Measurements from ENCODE around the gene DEXI. TPM values are rescaled to one million over a fixed set of nuclear protein-coding genes. Genes with fewer than 3 reads are reported as not detected.

DEXI gene
- total and polyA plus RNA-seq, 3 experiments from 2014 or later, result 31.0 to 58.9 (median 31.6) TPM

DNA sequence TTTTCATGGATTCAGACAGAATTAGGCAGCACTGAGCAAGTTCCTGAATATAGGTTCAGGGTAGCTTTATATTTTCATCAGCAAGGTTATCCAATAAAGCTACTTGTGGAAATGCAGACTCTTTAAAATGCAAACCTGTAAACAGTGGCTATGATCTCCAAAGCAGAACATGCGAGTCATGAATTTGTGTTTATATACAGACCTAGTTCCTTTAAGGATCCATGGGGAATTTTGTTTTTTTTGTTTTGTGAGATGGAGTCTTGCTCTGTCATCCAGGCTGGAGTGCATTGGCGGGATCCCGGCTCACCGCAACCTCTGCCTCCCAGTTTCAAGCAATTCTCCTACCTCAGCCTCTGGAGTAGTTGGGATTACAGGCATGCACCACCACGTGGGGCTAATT lies 16.9 kb upstream of the DEXI start:
- no peaks in the 10 kb centered on the region for H3K27me3 Mint-ChIP-seq
- H3K4me1 Mint-ChIP-seq, result peaks cover 14 to 32% (median 25%) of the 10 kb centered on the region in 3 donors
- DNase-seq, result no peak
- ChIA-PET CTCF (interaction anchor here (0.6 to 3.2 kb wide), 4 partner anchors 10 to 568 kb away, joined by 3 to 12 read pairs (median 4); partner anchors contain the start of gene SOCS1), POLR2A (no interaction called here)
- Histone ChIP-seq H3K36me3 (ENCODE audit: insufficient read depth, low read length) (peaks cover 14% of the 10 kb centered on the region), H3K27me3 (ENCODE audit: insufficient read depth, low read length, poor library complexity, severe bottlenecking) (no peaks in the 10 kb centered on the region), H3K4me3 (ENCODE audit: low read length) (no peak overlapping the region), H3K9me3 (ENCODE audit: low read length) (no peaks in the 10 kb centered on the region), H3K4me1 (ENCODE audit: insufficient read depth, low read length) (peaks cover 9% of the 10 kb centered on the region), H3K27ac (ENCODE audit: low read depth, low read length) (no peak overlapping the region)
- no peaks in the 10 kb centered on the region for H3K9me3 Mint-ChIP-seq
- H3K36me3 Mint-ChIP-seq, result peaks cover 4 to 52% (median 10%) of the 10 kb centered on the region in 3 donors
- no peak overlapping the region for H3K4me3 Mint-ChIP-seq
- H3K27ac Mint-ChIP-seq, result no peak overlapping the region

- peak overlapping the region in 1 of 7 donors; percentile 41 for H3K4me3 Mint-ChIP-seq
- H3K4me1 Mint-ChIP-seq, result peaks cover 14 to 35% (median 33%) of the 10 kb centered on the region in 3 donors
- POLR2A ChIA-PET, result interaction anchor here (0.6 kb wide), 1 partner anchor 138 kb away, joined by 5 read pairs; no protein-coding TSS in a partner anchor
- no peaks in the 10 kb centered on the region for H3K27me3 Mint-ChIP-seq
- Histone ChIP-seq H3K4me1 (ENCODE audit: insufficient read depth, low read length) (peaks cover 9% of the 10 kb centered on the region), H3K36me3 (ENCODE audit: insufficient read depth, low read length) (peaks cover 7% of the 10 kb centered on the region), H3K27ac (ENCODE audit: low read depth, low read length) (no peak overlapping the region), H3K27me3 (ENCODE audit: insufficient read depth, low read length, poor library complexity, severe bottlenecking) (no peaks in the 10 kb centered on the region), H3K9me3 (ENCODE audit: low read length) (no peaks in the 10 kb centered on the region), H3K4me3 (ENCODE audit: low read length) (no peak overlapping the region)
- no peaks in the 10 kb centered on the region for H3K9me3 Mint-ChIP-seq
- DNase-seq, result no peak
- CTCF ChIA-PET, result interaction anchor here (0.9 to 3.2 kb wide), 3 partner anchors 8 to 447 kb away, joined by 3 to 12 read pairs (median 5); partner anchors contain the start of gene SOCS1
- peak overlapping the region in 7 of 8 donors; percentile 1 to 69 (median 56) for H3K27ac Mint-ChIP-seq
- peaks cover under 1 to 41% (median 9%) of the 10 kb centered on the region in 3 donors for H3K36me3 Mint-ChIP-seq
These were observed 15.7 kb upstream of the DEXI start for GRCh38 chr16:10957771-10958482.

GRCh38 chr16:10954903-10955302 lies 12.6 kb upstream of the DEXI start:
- peaks cover 0 to 18% (median 4%) of the 10 kb centered on the region in 3 donors for H3K36me3 Mint-ChIP-seq
- Histone ChIP-seq H3K36me3 (ENCODE audit: insufficient read depth, low read length) (peaks cover 3% of the 10 kb centered on the region), H3K9me3 (ENCODE audit: low read length) (no peaks in the 10 kb centered on the region), H3K27ac (ENCODE audit: low read depth, low read length) (no peak overlapping the region), H3K27me3 (ENCODE audit: insufficient read depth, low read length, poor library complexity, severe bottlenecking) (no peaks in the 10 kb centered on the region), H3K4me1 (ENCODE audit: insufficient read depth, low read length) (peaks cover 9% of the 10 kb centered on the region), H3K4me3 (ENCODE audit: low read length) (no peak overlapping the region)
- H3K4me1 Mint-ChIP-seq, result peaks cover 16 to 46% (median 38%) of the 10 kb centered on the region in 3 donors
- CTCF ChIA-PET, result interaction anchor here (0.9 to 3.8 kb wide), 7 partner anchors 10 to 428 kb away, joined by 3 to 39 read pairs (median 4); no protein-coding TSS in a partner anchor
- H3K27me3 Mint-ChIP-seq, result no peaks in the 10 kb centered on the region
- no peaks in the 10 kb centered on the region for H3K9me3 Mint-ChIP-seq
- DNase-seq, result no peak
- H3K4me3 Mint-ChIP-seq, result peak overlapping the region in 1 of 7 donors; percentile 34
- POLR2A ChIA-PET, result no interaction called here
- peak overlapping the region in 2 of 8 donors; percentile 12 to 52 for H3K27ac Mint-ChIP-seq

GRCh38 chr16:10951026-10951425 lies 8.8 kb upstream of the DEXI start:
- no peak overlapping the region for H3K4me3 Mint-ChIP-seq
- ChIA-PET POLR2A (no interaction called here), CTCF (interaction anchor here (0.6 to 4.0 kb wide), 4 partner anchors 14 to 916 kb away, joined by 3 to 18 read pairs (median 6); partner anchors contain the start of gene SOCS1)
- H3K4me1 Mint-ChIP-seq, result peaks cover 33 to 60% (median 52%) of the 10 kb centered on the region in 3 donors
- peaks cover 31% of the 10 kb centered on the region for H3K4me1 ChIP-seq (ENCODE audit: insufficient read depth, low read length)
- H3K27me3 Mint-ChIP-seq, result no peaks in the 10 kb centered on the region
- no peaks in the 10 kb centered on the region for H3K36me3 Mint-ChIP-seq
- H3K27ac ChIP-seq (ENCODE audit: low read depth, low read length), result no peak overlapping the region
- no peak overlapping the region for H3K4me3 ChIP-seq (ENCODE audit: low read length)
- no peaks in the 10 kb centered on the region for H3K36me3 ChIP-seq (ENCODE audit: insufficient read depth, low read length)
- peak overlapping the region in 2 of 8 donors; percentile 4 to 47 for H3K27ac Mint-ChIP-seq
- H3K27me3 ChIP-seq (ENCODE audit: insufficient read depth, low read length, poor library complexity, severe bottlenecking), result no peaks in the 10 kb centered on the region
- no peak for DNase-seq
- no peaks in the 10 kb centered on the region for H3K9me3 Mint-ChIP-seq
- no peaks in the 10 kb centered on the region for H3K9me3 ChIP-seq (ENCODE audit: low read length)

DNA sequence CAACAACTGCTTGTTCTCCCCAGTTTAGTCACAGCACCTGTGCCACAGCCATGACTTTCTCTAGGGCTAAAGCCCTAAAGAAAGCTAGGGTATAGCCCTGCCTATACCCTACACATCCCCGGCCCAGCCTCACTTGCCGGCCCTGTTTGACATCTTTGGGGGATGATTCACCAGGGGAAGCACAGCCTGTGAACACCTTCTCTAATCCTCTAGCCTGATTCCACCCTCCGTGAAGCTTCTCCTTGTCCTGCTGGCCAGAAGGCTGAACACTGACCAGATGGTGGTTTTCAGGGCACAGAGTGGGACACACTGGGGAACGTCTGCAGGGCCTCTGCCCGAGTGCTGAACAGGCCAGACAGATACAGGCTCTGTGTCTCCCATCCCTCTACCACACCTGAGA lies 8.1 kb upstream of the DEXI start:
- Mint-ChIP-seq H3K27ac (peak overlapping the region in 2 of 8 donors; percentile 4 to 11), H3K27me3 (no peaks in the 10 kb centered on the region), H3K4me3 (no peak overlapping the region), H3K4me1 (peaks cover 37 to 66% (median 58%) of the 10 kb centered on the region in 3 donors), H3K36me3 (no peaks in the 10 kb centered on the region), H3K9me3 (no peaks in the 10 kb centered on the region)
- Histone ChIP-seq H3K9me3 (ENCODE audit: low read length) (no peaks in the 10 kb centered on the region), H3K27me3 (ENCODE audit: insufficient read depth, low read length, poor library complexity, severe bottlenecking) (no peaks in the 10 kb centered on the region), H3K36me3 (ENCODE audit: insufficient read depth, low read length) (no peaks in the 10 kb centered on the region), H3K4me3 (ENCODE audit: low read length) (no peak overlapping the region), H3K4me1 (ENCODE audit: insufficient read depth, low read length) (peaks cover 37% of the 10 kb centered on the region), H3K27ac (ENCODE audit: low read depth, low read length) (no peak overlapping the region)
- CTCF ChIA-PET, result interaction anchor here (1.2 to 4.0 kb wide), 3 partner anchors 10 to 305 kb away, joined by 3 to 18 read pairs (median 7); partner anchors contain the start of gene SOCS1
- POLR2A ChIA-PET, result no interaction called here
- DNase-seq, result no peak

DNA sequence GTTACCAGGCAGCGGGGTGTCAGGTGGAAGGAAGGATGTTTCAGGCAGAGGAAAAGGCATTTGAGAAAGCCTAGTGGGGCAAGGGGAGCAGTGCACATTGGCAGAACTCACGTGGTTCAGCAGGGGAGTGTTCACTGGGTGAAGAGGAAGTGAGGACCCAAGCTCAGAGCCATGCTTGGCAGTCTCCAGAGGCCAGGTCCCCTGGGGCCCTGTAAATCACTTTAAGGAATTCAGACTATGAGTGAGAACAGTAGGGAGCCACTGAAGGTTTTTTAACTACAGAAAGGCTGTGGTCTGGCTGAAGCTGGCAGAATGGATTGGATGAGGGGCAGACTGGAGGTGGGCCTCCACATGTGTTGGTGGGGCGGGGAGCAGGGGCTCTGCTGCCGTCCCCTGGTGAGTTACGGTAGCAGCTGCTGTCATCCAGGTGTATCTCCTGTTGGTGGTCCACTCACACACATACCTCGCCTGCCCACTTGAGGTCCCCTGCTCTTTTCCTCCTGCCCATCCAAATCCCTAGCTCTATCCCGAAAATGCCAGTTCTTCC lies 7.2 kb upstream of the DEXI start:
- POLR2A ChIA-PET, result no interaction called here
- H3K4me1 ChIP-seq (ENCODE audit: insufficient read depth, low read length), result peaks cover 39% of the 10 kb centered on the region

GRCh38 chr16:10947211-10947787 lies 5.0 kb upstream of the DEXI start:
- H3K27ac ChIP-seq (ENCODE audit: low read depth, low read length), result no peak overlapping the region
- Mint-ChIP-seq H3K27me3 (no peaks in the 10 kb centered on the region), H3K4me3 (peak overlapping the region in 3 of 7 donors; percentile 2 to 29 (median 18)), H3K9me3 (no peaks in the 10 kb centered on the region), H3K4me1 (peaks cover 45 to 77% (median 56%) of the 10 kb centered on the region in 3 donors), H3K36me3 (peaks cover 0 to 4% (median 0%) of the 10 kb centered on the region in 3 donors), H3K27ac (peak overlapping the region in 2 of 8 donors; percentile 48 to 66)
- H3K27me3 ChIP-seq (ENCODE audit: insufficient read depth, low read length, poor library complexity, severe bottlenecking), result no peaks in the 10 kb centered on the region
- H3K36me3 ChIP-seq (ENCODE audit: insufficient read depth, low read length), result no peaks in the 10 kb centered on the region
- H3K9me3 ChIP-seq (ENCODE audit: low read length), result no peaks in the 10 kb centered on the region
- peaks cover 50% of the 10 kb centered on the region for H3K4me1 ChIP-seq (ENCODE audit: insufficient read depth, low read length)
- CTCF ChIA-PET, result interaction anchor here (1.2 to 4.0 kb wide), 2 partner anchors 16 to 17 kb away, joined by 3 to 18 read pairs; no protein-coding TSS in a partner anchor
- H3K4me3 ChIP-seq (ENCODE audit: low read length), result no peak overlapping the region
- DNase-seq, result no peak
- POLR2A ChIA-PET, result interaction anchor here (0.6 kb wide), 1 partner anchor 450 kb away, joined by 3 read pairs; no protein-coding TSS in a partner anchor

More for the DNA sequence above, 7.2 kb upstream of the DEXI start:
- H3K4me3 ChIP-seq (ENCODE audit: low read length), result no peak overlapping the region
- H3K9me3 ChIP-seq (ENCODE audit: low read length), result no peaks in the 10 kb centered on the region
- Mint-ChIP-seq H3K4me1 (peaks cover 39 to 68% (median 56%) of the 10 kb centered on the region in 3 donors), H3K4me3 (peak overlapping the region in 2 of 7 donors; percentile 51 to 77), H3K27me3 (no peaks in the 10 kb centered on the region), H3K9me3 (no peaks in the 10 kb centered on the region), H3K36me3 (peaks cover 0 to 2% (median 0%) of the 10 kb centered on the region in 3 donors), H3K27ac (peak overlapping the region in 5 of 8 donors; percentile 13 to 88 (median 39))
- no peaks in the 10 kb centered on the region for H3K36me3 ChIP-seq (ENCODE audit: insufficient read depth, low read length)
- no peaks in the 10 kb centered on the region for H3K27me3 ChIP-seq (ENCODE audit: insufficient read depth, low read length, poor library complexity, severe bottlenecking)
- H3K27ac ChIP-seq (ENCODE audit: low read depth, low read length), result no peak overlapping the region
- CTCF ChIA-PET, result interaction anchor here (1.2 to 4.0 kb wide), 3 partner anchors 9 to 15 kb away, joined by 3 to 18 read pairs (median 5); no protein-coding TSS in a partner anchor
- DNase-seq, result peak in 1 of 5 donors; percentile 47
